HG02885 (cell line): ENCODE measurements around the gene HHIPL1.

Experiments
- ATAC-seq: cut with Tn5 transposase; IDR thresholded peaks from one replicate; pipeline ENCODE4 v1.9.1; 2021; ENCODE audit warnings: mild to moderate bottlenecking; ENCODE audit not compliant: unreplicated experiment, poor library complexity

HHIPL1 gene

DNA sequence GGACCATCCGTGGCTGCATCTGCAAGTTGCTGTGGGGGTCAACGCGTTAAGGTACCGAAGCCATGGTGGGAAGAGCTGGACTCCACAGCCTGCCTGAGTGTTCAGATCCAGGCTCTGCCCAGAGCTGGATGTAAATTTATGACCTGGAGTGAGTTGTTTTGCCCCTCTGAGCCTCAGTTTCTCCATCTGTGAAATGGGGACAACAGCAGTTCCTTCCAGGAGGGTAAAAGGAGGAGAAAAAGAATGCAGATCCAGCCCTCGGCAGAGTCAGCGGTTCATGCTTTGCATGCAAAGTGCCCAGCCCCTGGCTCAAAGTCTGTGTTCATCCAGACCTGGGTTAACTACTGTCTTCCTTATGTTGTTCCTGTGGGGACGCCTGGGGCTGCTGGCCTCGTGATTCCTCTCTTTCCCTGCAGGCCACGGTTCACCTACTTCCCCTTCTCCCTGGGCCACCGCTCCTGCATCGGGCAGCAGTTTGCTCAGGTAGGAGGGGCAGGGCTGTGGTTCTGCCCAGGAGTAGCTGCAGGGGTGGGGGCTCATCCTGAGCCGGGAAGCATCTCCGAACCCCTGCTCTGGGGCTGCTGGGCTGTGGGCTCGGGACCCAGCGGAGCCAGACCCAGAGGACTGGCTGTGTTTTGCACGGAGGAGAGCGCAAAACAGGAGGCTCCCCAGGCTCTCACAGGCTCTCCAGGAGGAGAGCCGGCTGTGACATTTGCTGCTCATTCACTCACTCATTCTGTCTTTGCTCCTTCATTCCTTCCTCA is 81.0 kb downstream of the HHIPL1 start:
- no peak for ATAC-seq

GRCh38 chr14:99726538-99727095 is 81.7 kb downstream of the HHIPL1 start:
- no peak for ATAC-seq

GRCh38 chr14:99727096-99727870 is 82.4 kb downstream of the HHIPL1 start:
- ATAC-seq: no peak

DNA sequence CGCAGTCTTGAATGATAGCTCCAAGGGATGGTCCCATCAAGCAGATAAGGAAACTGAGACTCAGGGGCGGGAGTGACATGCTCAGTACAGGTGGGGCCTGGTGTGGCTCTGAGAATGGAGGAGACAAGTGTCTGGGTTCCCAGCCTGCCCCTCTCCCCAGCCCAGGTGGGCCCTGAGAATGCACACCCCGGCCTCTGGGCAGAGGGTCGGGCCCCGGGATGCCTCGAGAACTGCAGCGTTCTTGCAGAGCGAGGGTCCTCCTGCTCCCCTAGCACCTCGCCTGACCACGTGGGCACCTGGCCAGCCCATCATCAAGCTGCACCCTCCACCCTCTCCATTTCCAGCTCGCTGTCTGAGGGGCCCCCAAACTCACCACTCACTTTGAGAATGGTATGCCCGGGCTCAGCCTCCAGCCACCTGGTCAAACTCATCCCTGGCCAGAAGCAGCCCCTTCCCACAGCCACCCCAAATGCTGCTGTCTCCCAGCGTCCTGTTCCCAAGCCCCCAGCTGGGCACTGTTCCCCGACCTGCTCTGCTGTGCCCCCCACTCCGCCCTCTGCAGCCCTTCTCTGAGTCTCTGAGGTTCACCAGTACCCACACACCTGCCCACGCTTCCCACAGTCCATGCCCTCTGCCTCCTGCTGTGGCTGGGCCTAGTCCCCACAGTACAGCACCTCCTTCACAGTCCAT is 83.4 kb downstream of the HHIPL1 start:
- ATAC-seq: no peak

DNA sequence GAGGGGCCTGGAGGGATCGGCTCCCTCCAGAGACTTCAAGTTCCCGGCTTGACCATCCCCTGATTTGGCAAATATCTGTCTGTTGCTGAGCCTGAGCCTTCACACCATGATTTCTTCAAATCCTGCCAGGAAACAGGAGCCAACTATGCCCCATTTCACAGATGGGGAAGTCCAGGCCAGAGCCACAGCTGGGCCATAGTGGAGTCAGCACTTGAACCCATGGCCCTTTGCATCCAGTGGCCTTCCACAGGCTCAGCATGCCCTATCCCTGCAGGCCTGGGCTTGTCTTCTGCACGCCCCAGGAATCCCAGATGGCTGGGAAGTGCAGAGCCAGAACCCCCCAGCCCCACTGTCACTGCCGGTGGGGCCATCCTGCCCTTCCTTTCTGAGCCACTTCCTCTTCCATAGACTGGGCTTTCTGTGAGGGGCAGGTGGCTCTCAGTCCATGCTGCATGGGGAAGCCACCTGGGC is 84.1 kb downstream of the HHIPL1 start:
- no peak for ATAC-seq
